MCF 10A (cell line): ENCODE results near the gene PKDCC. TPM values are rescaled to one million over a fixed set of nuclear protein-coding genes. Genes with fewer than 3 reads are reported as not detected.

ENCODE experiments used
- BruUV-seq: library from RNA; stranded (reverse); fragments of 400-500 nt; replicated peaks from 2 replicates; lab custom pipeline; 2021; lab: Mats Ljungman, UMichigan
- CTCF ChIA-PET: fragments of 300-600 bp; sonication (Branson Sonifier 250); formaldehyde crosslinking; extraction: SDS; loops from one replicate; lab custom pipeline; 2021; ENCODE audit warnings: antibody characterized with exemption, inconsistent platforms; lab: Yijun Ruan, JAX
- POLR2A ChIA-PET: fragments of 300-600, 350-650 bp; sonication (Branson Sonifier 250); formaldehyde crosslinking; extraction: SDS; loops from one replicate; lab custom pipeline; 2020; ENCODE audit warnings: antibody characterized with exemption, inconsistent platforms; lab: Yijun Ruan, JAX
- DNase-seq: peaks from one replicate; pipeline ENCODE4 v3.0.0-alpha.2; 2018; ENCODE audit not compliant: unreplicated experiment
- H3K27ac Mint-ChIP-seq: one replicate; pipeline ENCODE4 v1.8.0; 2022; ENCODE audit warnings: mild to moderate bottlenecking, low read depth, mixed read lengths; ENCODE audit not compliant: unreplicated experiment
- H3K27me3 Mint-ChIP-seq: one replicate; pipeline ENCODE4 v1.8.0; 2022; ENCODE audit warnings: mixed read lengths; ENCODE audit not compliant: insufficient read depth, unreplicated experiment
- H3K36me3 Mint-ChIP-seq: one replicate; pipeline ENCODE4 v1.8.0; 2022; ENCODE audit warnings: mild to moderate bottlenecking, moderate library complexity, mixed read lengths; ENCODE audit not compliant: insufficient read depth, unreplicated experiment
- H3K4me1 Mint-ChIP-seq: one replicate; pipeline ENCODE4 v1.8.0; 2022; ENCODE audit warnings: mixed read lengths; ENCODE audit not compliant: insufficient read depth, unreplicated experiment
- H3K4me3 Mint-ChIP-seq: one replicate; pipeline ENCODE4 v1.8.0; 2022; ENCODE audit warnings: mild to moderate bottlenecking, moderate library complexity, mixed read lengths; ENCODE audit not compliant: unreplicated experiment
- H3K9me3 Mint-ChIP-seq: one replicate; pipeline ENCODE4 v1.8.0; 2022; ENCODE audit warnings: mixed read lengths; ENCODE audit not compliant: unreplicated experiment
- intact Hi-C: fragments of 100-400 bp; cut with micrococcal nuclease; formaldehyde crosslinking; loops from 2 replicates; pipeline ENCODE4 v1.14.1; 2022
- total RNA-seq: library from RNA; stranded (reverse); gene quantifications from 2 replicates; pipeline ENCODE4 v1.2.3, GENCODE V29; 2022
- TF ChIP-seq, protein P1 (sequence below): fragments of 200-600 bp; IDR thresholded peaks from one replicate; pipeline ENCODE4 v1.8.0; 2022; ENCODE audit warnings: antibody characterized with exemption, mild to moderate bottlenecking; ENCODE audit not compliant: unreplicated experiment

PKDCC gene
- total RNA-seq, 1 experiment from 2014 or later = 0.49 TPM

DNA sequence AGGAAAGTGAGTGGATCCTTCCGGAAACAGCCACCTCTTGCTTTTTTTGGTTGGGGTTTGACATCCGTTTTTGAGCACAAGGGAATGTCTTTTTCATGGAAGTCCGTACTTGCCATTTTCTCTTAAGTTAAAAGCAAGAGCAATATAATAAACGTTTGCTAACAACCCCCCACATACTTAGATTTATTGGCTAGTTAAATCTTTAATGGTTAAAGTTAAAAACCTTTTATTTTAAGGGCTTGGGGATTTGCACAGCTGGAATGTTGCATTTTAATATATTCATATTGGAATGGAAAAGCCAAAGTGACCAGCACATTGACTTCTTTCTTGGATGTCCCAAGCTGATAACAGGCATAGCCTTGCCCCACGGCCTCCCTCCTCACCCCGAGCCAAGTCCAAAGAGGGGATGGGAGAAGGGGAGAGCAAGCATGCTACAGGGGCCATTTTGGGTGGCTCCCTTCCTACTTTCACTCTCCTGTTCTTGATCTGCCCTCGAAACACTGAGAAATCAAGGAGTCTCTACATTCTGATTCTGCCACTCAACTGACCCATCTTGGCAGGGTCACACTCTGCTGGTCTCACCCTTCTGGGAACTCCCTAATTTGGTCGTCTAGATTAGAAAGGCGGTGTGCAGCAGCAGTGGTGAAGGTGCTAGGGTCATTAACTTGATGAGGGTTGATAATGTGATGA, 48.1 kb upstream of the PKDCC start:
- DNase-seq = no peak
- TF ChIP-seq, protein P1, sequence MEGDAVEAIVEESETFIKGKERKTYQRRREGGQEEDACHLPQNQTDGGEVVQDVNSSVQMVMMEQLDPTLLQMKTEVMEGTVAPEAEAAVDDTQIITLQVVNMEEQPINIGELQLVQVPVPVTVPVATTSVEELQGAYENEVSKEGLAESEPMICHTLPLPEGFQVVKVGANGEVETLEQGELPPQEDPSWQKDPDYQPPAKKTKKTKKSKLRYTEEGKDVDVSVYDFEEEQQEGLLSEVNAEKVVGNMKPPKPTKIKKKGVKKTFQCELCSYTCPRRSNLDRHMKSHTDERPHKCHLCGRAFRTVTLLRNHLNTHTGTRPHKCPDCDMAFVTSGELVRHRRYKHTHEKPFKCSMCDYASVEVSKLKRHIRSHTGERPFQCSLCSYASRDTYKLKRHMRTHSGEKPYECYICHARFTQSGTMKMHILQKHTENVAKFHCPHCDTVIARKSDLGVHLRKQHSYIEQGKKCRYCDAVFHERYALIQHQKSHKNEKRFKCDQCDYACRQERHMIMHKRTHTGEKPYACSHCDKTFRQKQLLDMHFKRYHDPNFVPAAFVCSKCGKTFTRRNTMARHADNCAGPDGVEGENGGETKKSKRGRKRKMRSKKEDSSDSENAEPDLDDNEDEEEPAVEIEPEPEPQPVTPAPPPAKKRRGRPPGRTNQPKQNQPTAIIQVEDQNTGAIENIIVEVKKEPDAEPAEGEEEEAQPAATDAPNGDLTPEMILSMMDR = no peak
- intact Hi-C loops = no loop called here
- Mint-ChIP-seq H3K9me3 (peaks cover 14% of the 10 kb centered on the region), H3K4me1 (no peaks in the 10 kb centered on the region), H3K36me3 (no peaks in the 10 kb centered on the region), H3K27ac (no peak overlapping the region), H3K4me3 (no peak overlapping the region), H3K27me3 (peaks cover 24% of the 10 kb centered on the region)
- ChIA-PET POLR2A (no interaction called here), CTCF (no interaction called here)
- BruUV-seq = no TSS peak

DNA sequence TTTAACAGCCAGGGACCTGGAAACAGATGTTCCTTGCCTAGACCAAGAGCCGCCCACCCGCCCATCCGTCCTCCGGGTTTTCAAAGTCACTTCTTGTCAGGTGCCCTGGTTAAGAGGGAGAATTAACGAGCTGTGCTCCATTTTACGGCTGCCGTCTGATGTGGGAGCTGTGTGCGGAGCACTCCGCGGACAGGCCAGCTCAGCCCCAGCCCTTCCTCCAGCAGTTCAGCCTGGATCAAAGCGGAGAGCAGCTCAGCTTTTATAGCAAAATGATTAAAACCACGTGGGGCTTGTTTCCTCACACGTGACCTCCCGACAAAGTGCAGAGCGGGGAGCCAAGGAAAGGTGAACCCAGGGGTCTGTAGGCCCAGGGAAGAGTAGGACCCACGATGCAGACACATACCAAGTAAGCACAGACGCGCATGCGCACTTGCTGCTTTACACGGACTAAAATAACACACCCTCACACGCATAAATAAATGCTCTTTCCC, 46.1 kb upstream of the PKDCC start:
- Mint-ChIP-seq H3K36me3 (no peaks in the 10 kb centered on the region), H3K4me3 (no peak overlapping the region), H3K27me3 (peaks cover 35% of the 10 kb centered on the region), H3K4me1 (no peaks in the 10 kb centered on the region), H3K9me3 (peaks cover 14% of the 10 kb centered on the region), H3K27ac (no peak overlapping the region)
- POLR2A ChIA-PET = interaction anchor here (0.5 kb wide), 1 partner anchor 81 kb away, joined by 3 read pairs; no protein-coding TSS in a partner anchor
- CTCF ChIA-PET = no interaction called here
- intact Hi-C loops = no loop called here
- no TSS peak for BruUV-seq
- TF ChIP-seq, protein P1 = no peak
- DNase-seq = no peak

DNA sequence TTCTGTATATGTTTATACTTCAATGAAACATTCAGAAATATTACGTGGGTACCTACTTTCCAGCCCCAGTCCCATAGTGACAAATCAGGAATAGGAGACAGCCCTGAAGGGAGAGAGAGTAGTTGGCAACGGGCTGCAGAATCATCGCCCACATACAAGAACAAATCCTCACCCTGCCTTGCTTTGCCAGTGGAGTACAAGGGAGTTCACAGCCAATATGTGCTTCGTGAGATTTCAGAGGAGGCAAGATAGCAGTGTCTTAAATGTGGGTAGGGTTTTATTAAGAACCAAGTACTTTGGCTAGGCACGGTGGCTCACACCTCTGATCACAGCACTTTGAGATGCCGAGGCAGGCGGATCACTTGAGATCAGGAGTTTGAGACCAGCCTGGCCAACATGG, 40.3 kb upstream of the PKDCC start:
- CTCF ChIA-PET = no interaction called here
- Mint-ChIP-seq H3K27ac (no peak overlapping the region), H3K4me1 (no peaks in the 10 kb centered on the region), H3K9me3 (peaks cover 14% of the 10 kb centered on the region), H3K27me3 (peaks cover 12% of the 10 kb centered on the region), H3K36me3 (no peaks in the 10 kb centered on the region), H3K4me3 (no peak overlapping the region)
- TF ChIP-seq, protein P1 = no peak
- no peak for DNase-seq
- intact Hi-C loops = no loop called here
- BruUV-seq = no TSS peak
- POLR2A ChIA-PET = no interaction called here

DNA sequence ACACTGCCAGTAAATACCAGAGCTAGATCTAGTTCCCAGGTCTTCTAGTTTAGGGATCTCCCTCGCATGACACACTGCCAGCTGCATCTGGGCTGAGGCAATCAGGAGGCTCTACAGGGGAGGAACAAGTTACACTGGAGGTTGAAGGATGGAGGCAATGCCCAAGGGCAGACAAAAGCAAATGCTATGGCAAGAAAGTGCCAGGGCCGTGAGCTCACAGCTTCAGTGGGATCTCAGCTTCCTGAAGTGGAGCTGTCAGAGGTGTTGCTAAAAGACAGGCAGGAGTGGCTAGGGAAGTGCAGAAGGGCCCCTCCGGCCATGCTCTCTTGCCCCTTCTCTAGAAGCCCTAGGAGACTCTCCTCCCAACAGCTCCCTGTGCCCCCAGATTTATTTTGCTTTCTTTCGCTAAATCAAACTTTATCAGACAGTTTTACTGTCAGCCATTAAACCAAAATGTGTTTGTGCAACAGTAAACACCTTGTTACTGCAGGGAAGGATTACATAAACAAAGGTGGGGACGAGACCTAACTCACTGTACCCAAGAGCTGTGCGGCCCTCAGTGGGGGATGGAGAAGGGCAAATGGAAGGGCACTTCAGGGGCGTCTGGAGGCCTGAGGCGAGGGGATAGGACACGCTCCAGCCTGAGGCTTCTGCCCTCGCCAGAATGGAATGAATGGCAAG, 39.4 kb upstream of the PKDCC start:
- Mint-ChIP-seq H3K4me1 (no peaks in the 10 kb centered on the region), H3K27ac (no peak overlapping the region), H3K36me3 (no peaks in the 10 kb centered on the region), H3K27me3 (peaks cover 12% of the 10 kb centered on the region), H3K4me3 (no peak overlapping the region), H3K9me3 (peaks cover 11% of the 10 kb centered on the region)
- ChIA-PET CTCF (no interaction called here), POLR2A (no interaction called here)
- DNase-seq = peak; percentile 27
- TF ChIP-seq, protein P1 = no peak
- BruUV-seq = no TSS peak
- intact Hi-C loops = no loop called here
